Activated CD4-positive, alpha-beta T cell treated with anti-CD3 and anti-CD28 coated beads, Interleukin-10, Interleukin-2, amounts not matched to agents 100 ng/mL and 50 ng/mL, durations not matched to agents 16 hours and 8 hours (primary cell): Measurements from ENCODE around the gene ADAMTS20.
A peak's percentile ranks its signal among the peaks of the same experiment; 100 is the strongest.
"Not testable (repeated sequence)": the region's sequence is repeated elsewhere in the genome, so short reads cannot be mapped to it uniquely, and the experiment has no call there.

Experiments
- DNase-seq: peaks from one replicate; pipeline ENCODE4 v3.0.0-alpha.2; 2020

Gene ADAMTS20

DNA sequence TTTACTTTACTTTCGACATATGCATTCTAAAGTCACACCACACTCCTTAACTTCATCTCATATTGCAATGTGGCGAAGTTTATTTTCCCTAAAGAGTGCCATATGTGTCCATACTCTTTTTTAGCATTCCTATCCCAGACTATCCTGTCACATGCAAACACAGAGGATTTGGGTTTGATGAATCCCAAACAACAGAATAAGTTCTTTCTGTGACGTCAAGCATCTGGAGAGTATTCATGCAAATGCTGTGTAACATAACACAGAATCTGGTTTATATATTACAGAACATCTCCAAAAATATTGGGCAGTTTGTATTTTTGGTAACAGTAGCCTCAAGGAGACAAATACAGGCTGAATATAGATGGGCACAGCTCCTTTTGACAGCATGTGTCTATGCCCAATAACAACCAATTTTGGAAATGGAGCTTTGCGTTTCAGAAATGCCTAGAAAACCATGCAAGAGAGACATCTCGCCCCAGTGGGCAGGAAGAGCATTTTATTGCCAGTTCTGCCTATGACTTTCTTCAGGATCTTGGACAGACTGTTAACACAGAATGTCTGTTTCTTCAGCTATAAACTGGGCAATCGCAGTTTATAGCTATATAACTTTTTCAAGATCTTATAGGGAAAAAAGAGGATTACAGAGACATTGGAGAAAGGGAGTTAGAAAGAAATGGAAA is 190.8 kb downstream of the ADAMTS20 start:
- no peak for DNase-seq

- DNase-seq = not testable (repeated sequence)
These were observed 192.0 kb downstream of the ADAMTS20 start for GRCh38 chr12:43360001-43360400.

- no peak for DNase-seq
These were observed 194.9 kb downstream of the ADAMTS20 start for GRCh38 chr12:43357141-43357540.

DNA sequence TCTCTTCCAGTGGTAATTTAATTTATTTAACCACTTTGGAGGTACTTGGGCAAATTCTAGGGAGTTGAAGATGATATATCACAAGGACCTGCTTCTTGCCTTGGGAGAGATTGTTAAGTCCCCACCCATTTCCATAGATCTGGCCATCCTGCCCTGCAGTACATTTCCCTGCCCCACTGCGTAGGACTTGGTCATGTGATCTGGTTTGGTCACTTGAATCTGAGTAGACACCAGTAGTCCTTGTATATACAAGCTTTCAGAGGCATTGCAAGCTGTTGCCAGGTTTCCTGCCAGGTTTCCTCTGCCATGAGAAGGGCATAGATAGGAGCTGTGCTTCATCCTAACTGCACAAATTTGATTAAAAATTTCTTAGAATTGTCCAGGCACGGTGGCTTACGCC is 200.0 kb downstream of the ADAMTS20 start:
- no peak for DNase-seq

- no peak for DNase-seq
These were observed 202.1 kb downstream of the ADAMTS20 start for GRCh38 chr12:43349863-43350262.

DNA sequence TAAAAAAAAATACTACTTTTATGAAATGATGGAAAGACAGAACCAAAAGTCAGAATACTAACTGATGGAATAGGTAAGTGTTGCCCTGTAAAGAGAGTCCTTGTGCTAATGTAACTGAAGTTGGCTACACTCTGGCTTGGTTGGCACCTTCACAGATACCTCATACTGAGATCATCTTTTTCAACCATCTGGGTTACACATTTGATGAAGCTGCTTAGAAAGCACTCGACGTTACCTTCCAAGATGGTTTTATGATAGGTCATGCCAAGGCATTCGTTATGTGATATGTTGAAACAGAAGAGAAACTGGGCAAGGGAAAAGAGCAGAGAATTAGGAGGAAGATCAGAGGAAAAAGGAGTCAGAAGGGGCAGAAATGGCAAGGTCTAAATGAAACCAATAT is 203.8 kb downstream of the ADAMTS20 start:
- DNase-seq = no peak

DNA sequence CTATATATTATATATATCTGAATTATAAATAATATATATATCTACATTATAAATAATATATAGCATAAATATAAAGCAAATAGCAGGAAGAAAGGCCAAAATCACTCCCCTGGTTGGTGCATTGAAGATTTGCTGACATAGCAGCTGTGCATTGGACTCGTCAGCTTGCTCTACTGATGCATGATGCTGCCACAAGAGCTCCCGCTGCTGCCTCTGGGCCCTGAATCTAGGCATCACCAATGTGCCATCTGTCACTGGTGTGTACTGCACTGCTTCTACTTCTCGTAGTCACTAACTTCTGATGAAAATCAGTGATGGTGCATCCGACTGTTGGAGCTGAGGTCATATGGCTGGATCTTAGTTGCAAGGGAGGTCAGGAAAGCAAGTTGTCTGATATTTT is 205.0 kb downstream of the ADAMTS20 start:
- DNase-seq = no peak

- DNase-seq = no peak
These were observed 207.0 kb downstream of the ADAMTS20 start for GRCh38 chr12:43345023-43345422.

GRCh38 chr12:43341785-43342313 is 210.2 kb downstream of the ADAMTS20 start:
- DNase-seq = not testable (repeated sequence)

- DNase-seq = peak; percentile 19
These were observed 213.0 kb downstream of the ADAMTS20 start for GRCh38 chr12:43338848-43339526.

DNA sequence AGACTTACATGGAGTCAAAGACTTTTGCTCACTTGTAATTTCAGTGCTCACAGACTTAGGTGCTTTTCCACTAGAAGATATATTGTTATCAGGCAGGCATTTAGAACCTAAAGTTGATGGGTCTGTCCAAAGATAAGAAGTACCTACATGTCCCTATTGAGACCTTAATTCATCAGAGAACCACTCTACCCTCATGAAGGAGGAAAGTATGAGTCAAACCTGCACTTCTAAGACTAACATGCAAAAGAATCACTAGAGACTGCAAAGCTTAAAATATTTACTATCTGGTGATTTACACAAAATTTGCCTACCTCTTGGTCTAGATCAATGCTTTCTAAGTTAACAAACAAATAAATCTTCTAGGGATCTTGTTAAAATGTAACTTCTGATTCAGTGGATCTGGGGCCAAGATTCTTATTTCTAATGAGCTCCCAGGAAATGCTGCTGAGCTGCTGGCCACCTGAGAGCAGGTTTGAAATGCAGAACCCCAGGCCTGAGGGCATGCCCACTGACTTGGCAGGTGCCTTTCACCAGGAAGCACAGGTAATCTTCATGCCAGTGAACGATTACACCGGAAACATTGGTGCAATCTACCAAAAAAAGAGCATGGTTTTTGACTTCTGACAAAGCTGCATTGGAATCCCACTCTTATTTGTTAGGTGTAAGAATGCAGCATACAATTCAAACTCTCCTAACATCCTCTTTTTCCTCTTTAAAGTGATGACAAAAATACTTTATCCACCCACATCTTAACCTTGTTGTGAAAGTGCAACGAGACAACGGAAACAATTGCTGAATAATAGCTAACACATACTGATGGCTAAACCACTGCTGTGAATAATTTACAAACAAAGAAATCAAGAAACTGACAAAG is 214.2 kb downstream of the ADAMTS20 start:
- no peak for DNase-seq

DNA sequence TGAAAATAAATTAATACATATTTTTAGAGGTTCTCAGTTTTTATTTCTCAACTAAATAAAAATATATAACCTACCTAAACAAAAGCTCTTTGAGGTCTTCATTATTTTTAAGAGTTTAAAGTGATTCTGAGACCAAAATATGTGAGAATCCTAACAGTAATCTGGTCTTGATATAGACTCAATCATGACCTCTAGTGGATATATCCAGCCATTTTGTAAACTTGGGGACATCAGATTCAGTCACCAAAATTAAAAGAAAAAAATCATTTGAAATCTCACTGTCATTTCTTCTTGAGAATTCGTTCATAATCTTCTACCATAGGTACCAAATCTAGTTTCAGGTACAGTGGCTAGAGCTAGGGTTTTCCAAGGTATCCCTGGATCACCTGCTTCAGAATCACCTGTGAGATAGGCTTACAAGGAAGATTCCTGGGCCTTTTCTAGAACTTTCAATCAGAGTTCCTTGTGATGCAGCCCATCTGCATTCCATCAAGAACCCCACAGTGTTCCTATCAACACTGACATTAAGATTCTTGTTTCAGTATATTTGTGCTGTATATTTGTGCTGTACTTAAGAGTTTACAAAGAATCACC is 214.9 kb downstream of the ADAMTS20 start:
- DNase-seq = no peak

GRCh38 chr12:43333644-43334043 is 218.4 kb downstream of the ADAMTS20 start:
- no peak for DNase-seq

DNA sequence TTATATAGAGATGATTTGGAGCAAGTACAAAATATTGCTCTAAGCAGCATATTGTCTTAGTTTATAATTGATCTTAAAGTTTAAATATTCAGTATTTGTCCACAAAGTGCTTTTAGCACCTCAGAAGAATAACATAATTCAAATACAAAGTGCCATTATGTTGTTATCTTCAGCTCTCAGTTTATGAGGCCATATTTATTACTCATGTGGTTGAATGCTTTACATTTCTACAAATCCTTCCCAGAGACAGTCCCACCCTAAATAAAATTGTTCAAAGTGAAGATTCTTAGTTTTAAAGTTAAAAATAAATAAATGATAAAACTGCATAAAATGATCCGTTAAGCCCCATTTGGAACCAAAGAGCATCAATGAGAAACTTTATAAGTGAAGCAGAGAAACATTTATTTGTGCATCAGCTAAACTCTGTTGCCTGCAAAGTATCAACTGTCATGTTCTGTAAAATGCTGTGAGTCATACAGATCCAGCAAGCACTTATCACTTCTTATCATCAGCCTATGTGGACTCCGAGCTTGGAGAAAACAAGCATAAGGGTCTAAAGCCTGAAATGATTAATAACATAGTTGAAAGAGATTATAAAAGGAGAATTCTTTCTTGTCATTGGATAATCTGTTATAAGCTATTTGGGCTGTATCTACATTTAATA is 218.9 kb downstream of the ADAMTS20 start:
- DNase-seq = no peak

GRCh38 chr12:43331935-43332334 is 220.1 kb downstream of the ADAMTS20 start:
- DNase-seq = no peak

GRCh38 chr12:43329375-43329774 is 222.6 kb downstream of the ADAMTS20 start:
- no peak for DNase-seq

- no peak for DNase-seq
These were observed 226.2 kb downstream of the ADAMTS20 start for GRCh38 chr12:43325786-43326185.

DNA sequence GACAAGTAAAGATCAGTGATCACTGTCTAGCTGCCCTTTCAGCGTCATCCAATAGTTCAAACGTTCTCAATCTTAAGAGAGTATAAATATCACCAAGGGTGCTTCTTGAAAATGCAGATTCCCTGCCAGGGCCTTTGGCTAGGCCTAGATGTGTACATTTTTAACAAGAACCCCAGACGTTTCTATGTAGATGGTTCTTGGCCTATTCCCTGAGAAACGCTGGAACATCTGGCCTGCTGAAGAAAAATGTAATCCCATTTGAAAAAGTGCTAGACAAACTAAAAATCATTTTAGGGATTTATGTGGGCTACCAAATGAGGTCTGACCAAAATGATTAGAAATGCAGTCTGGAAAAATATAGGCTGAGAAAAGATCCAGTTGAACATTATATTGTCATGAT is 231.7 kb downstream of the ADAMTS20 start:
- DNase-seq = no peak

DNA sequence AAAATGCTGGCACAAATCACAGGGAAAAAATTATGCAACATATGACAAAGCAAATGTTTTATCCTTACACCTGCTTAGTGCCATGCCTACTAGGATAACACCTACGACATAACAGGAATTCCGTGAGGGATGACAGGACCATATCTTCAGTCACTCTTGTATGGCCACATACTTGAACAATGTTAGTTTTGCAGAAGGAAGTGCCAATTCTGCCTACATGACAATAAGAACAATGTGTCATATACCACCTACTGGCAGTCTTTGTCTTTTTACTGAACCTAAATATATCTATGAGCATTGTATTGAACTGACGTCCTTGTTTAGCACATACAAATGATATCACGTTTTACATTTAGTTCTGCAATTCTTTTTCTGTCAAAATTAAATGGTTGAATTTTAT is 234.0 kb downstream of the ADAMTS20 start:
- no peak for DNase-seq

GRCh38 chr12:43317156-43317555 is 234.8 kb downstream of the ADAMTS20 start:
- DNase-seq = no peak

DNA sequence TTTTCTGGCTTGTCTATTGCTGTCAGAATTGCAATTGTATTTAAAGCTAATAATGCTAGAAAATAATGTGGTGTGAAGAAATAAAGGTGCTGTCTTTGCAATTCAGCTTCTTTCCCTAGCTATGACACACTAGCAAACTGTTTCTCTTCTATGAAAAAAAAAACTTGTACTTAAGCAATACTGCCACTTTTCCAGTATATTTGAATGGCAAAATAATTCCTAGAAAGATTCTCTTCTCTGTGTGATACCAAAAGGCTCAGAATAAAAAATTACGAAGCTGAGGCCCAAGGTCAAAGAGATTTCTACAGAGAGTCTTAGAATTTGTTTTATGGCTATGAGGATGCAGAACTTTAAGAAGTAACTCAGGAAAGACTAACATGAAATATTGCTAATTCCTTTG is 235.5 kb downstream of the ADAMTS20 start:
- DNase-seq = no peak

DNA sequence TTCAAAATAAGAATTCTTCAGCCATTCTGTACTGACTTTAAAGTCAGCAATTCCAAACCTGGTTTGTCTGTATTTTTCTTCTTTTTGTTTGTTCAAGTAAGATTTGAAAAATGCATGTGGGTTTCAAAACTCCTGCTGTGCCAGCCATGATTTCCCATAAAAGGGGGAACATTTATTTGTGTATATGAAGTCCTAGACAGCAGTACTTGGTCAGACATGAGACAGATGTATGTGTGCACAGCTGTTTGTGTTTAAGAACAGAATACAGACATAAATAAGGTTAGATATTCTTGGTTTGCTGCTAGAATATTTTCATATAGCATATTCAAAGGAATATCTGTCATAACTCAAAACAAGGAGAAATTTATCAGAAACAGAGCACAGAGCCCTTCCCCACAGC is 236.0 kb downstream of the ADAMTS20 start:
- DNase-seq = no peak
